ENCODE results near the gene PRKACA. TPM values are rescaled to one million over a fixed set of nuclear protein-coding genes. Genes with fewer than 3 reads are reported as not detected.

Gene PRKACA
- total and polyA plus RNA-seq, 2 donors (not counting 3 experiments of a cell fraction or from before 2014, with no cell fraction given), result 44.2 to 97.5 TPM

DNA sequence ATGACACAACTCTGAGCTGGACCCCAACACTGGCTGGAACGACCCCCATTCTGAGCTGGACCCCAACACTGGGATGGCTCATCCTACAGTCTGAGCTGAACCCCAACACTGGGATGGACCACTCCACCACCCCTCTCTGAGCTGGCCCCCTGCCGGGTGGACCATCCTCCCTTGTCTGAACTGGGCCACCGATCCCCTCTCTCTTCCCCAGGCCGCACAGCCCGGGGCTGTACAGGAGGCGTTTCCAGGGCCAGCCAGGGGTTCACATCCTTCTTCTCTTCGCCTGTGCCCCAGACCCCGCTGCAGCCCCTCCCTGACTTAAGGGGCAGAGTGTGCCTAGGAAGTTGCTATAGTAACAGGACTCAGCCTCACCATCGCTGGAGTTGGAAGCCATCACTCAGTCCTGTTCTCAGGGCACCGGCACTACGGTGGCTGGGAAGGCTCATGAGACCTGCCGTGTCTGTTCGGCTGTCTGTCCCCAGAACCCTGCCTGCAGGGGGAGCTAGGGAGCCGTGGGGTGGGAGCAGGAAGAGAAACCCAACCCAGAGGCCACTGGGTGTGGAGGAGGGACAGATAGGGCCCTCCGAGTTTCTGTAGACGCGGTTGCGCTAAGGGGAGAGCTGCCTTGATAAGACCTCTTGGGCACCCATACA, 3.7 kb downstream of the PRKACA start:
- POLR2A ChIA-PET, result no interaction called here
- no peak for FAIRE-seq
- dilution Hi-C loops (cut with MboI; ENCODE audit: extremely low pct_ligation_motif_present, low sequenced_read_pairs), result no loop called here

More for the DNA sequence above, 3.7 kb downstream of the PRKACA start:
- Histone ChIP-seq H4K20me1 (replicated peaks; ENCODE audit: control insufficient read depth, extremely low read depth, insufficient read depth, low read length) (no peaks in the 10 kb centered on the region), H3K36me3 (ENCODE audit: control insufficient read depth in 2 of 2, extremely low read depth in 1 of 2, insufficient read depth in 2 of 2, low read length in 2 of 2) (no peaks in the 10 kb centered on the region), H2AFZ (ENCODE audit: low read depth, low read length) (no peak overlapping the region), H3K9me3 (replicated peaks; ENCODE audit: control insufficient read depth, insufficient read depth, low read length) (no peaks in the 10 kb centered on the region), H3K4me2 (ENCODE audit: insufficient read depth, low read length) (no peak overlapping the region), H3K27me3 (ENCODE audit: control insufficient read depth in 2 of 2, insufficient read depth in 2 of 2, low read length in 2 of 2) (no peaks in the 10 kb centered on the region), H3K79me2 (ENCODE audit: control insufficient read depth, insufficient read depth, low read length) (peaks cover 30% of the 10 kb centered on the region), H3K27ac (ENCODE audit: insufficient read depth, low read depth, low read length) (no peak overlapping the region), H3K9ac (replicated peaks; ENCODE audit: extremely low read depth, insufficient read depth, low read length) (no peak overlapping the region), H3K4me1 (ENCODE audit: control insufficient read depth, extremely low read depth, insufficient read depth, low read length) (peaks cover 21% of the 10 kb centered on the region), H3K9me1 (replicated peaks; ENCODE audit: control insufficient read depth, extremely low read depth, insufficient read depth, low read length) (no peaks in the 10 kb centered on the region), H3K4me3 (replicated peaks in 1 of 3; ENCODE audit: insufficient read depth in 1 of 3, low read depth in 1 of 3, low read length in 3 of 3) (no peak overlapping the region)
- DNase-seq (ENCODE audit: low read depth, low spot score), result no peak
- no peak for TF ChIP-seq JUN (IDR thresholded peaks at IDR 0.05; ENCODE audit: borderline replicate concordance, insufficient read depth, insufficient read length, low read depth)
- TF ChIP-seq, protein P1, sequence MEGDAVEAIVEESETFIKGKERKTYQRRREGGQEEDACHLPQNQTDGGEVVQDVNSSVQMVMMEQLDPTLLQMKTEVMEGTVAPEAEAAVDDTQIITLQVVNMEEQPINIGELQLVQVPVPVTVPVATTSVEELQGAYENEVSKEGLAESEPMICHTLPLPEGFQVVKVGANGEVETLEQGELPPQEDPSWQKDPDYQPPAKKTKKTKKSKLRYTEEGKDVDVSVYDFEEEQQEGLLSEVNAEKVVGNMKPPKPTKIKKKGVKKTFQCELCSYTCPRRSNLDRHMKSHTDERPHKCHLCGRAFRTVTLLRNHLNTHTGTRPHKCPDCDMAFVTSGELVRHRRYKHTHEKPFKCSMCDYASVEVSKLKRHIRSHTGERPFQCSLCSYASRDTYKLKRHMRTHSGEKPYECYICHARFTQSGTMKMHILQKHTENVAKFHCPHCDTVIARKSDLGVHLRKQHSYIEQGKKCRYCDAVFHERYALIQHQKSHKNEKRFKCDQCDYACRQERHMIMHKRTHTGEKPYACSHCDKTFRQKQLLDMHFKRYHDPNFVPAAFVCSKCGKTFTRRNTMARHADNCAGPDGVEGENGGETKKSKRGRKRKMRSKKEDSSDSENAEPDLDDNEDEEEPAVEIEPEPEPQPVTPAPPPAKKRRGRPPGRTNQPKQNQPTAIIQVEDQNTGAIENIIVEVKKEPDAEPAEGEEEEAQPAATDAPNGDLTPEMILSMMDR (IDR thresholded peaks at IDR 0.05; ENCODE audit: extremely low read depth in 1 of 2, insufficient read depth in 1 of 2, low read depth in 1 of 2, low read length in 2 of 2), result peak; percentile 19 to 21
- BruUV-seq (replicated peaks), result no TSS peak
- CTCF ChIA-PET, result interaction anchor here (0.7 to 4.8 kb wide), 15 partner anchors 14 to 235 kb away, joined by 3 to 27 read pairs (median 4); partner anchors contain the start of genes ASF1B and IL27RA
- intact Hi-C loops (cut with micrococcal nuclease), result loop anchor here (1.0 kb wide), 1 partner anchor 42 kb away; the partner anchor contains the start of gene MISP3

Measured in endothelial cell of umbilical vein (primary cell).